ENCODE results near the gene GPR156. TPM values are rescaled to one million over a fixed set of nuclear protein-coding genes. Genes with fewer than 3 reads are reported as not detected.

Gene GPR156
- total and polyA plus RNA-seq, 12 donors, result 0.29 to 1.5 (median 0.59) TPM

DNA sequence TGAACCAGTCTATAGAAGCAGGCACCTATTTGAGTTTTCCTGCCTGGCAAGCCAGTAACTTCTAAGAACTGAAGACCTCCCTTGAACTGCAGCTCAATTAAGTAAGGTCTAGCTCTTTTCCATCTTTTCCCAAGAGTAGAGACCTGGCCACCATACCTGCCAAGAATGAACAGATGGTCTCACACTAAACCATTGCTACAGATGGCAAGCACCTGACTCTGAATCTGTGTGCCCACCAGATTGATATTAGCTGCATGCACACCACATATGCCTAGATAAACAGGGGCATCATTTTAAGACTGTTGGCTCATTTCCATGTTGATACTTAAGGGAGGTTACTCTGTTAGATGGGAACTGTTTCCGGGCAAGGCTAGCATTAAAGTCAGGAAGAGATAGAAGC, 156.0 kb downstream of the GPR156 start:
- Histone ChIP-seq H3K4me3 (no peak overlapping the region), H3K4me1 (replicated peaks in 1 of 2) (no peaks in the 10 kb centered on the region), H3K9me3 (replicated peaks in 1 of 3) (no peaks in the 10 kb centered on the region), H3K27me3 (no peaks in the 10 kb centered on the region), H3K27ac (no peak overlapping the region), H3K36me3 (replicated peaks in 1 of 2) (no peaks in the 10 kb centered on the region)
- TF ChIP-seq, protein P1, sequence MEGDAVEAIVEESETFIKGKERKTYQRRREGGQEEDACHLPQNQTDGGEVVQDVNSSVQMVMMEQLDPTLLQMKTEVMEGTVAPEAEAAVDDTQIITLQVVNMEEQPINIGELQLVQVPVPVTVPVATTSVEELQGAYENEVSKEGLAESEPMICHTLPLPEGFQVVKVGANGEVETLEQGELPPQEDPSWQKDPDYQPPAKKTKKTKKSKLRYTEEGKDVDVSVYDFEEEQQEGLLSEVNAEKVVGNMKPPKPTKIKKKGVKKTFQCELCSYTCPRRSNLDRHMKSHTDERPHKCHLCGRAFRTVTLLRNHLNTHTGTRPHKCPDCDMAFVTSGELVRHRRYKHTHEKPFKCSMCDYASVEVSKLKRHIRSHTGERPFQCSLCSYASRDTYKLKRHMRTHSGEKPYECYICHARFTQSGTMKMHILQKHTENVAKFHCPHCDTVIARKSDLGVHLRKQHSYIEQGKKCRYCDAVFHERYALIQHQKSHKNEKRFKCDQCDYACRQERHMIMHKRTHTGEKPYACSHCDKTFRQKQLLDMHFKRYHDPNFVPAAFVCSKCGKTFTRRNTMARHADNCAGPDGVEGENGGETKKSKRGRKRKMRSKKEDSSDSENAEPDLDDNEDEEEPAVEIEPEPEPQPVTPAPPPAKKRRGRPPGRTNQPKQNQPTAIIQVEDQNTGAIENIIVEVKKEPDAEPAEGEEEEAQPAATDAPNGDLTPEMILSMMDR (IDR thresholded peaks at IDR 0.05), result no peak
- no peak for TF ChIP-seq POLR2A (IDR thresholded peaks at IDR 0.05)
- WGBS, 4 donors, result 89 to 100% (median 93%) methylated on average over 1 of the region's 1 CpG
- intact Hi-C loops (cut with DNase I), result no loop called here
- DNase-seq, result no peak

DNA sequence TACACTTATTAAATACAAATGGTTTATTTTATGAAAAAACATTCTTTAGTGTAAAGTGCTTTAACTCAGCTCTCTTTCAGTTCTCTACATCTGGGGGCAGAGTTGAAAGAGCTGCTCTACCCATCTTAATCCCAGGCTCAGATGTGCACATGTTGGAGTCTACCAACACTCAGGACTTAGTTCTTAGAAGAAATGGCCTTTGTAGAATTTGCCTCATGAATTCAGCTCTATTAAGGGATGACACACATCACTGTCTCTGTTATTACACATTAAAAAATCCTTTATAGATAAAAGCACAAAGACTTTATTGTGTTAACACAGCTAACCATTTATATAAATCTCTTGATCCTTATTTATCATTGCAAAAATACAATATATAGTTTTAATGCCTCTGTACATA, 159.0 kb downstream of the GPR156 start:
- H3K9me3 ChIP-seq (replicated peaks in 1 of 3), result no peaks in the 10 kb centered on the region
- TF ChIP-seq, protein P1 (IDR thresholded peaks at IDR 0.05), result no peak
- TF ChIP-seq POLR2A (IDR thresholded peaks at IDR 0.05), result no peak
- DNase-seq, result no peak
- H3K36me3 ChIP-seq (replicated peaks in 1 of 2), result no peaks in the 10 kb centered on the region
- no peak overlapping the region for H3K27ac ChIP-seq
- intact Hi-C loops (cut with DNase I), result no loop called here
- no peaks in the 10 kb centered on the region for H3K4me1 ChIP-seq (replicated peaks in 1 of 2)
- no peak overlapping the region for H3K4me3 ChIP-seq
- no peaks in the 10 kb centered on the region for H3K27me3 ChIP-seq

DNA sequence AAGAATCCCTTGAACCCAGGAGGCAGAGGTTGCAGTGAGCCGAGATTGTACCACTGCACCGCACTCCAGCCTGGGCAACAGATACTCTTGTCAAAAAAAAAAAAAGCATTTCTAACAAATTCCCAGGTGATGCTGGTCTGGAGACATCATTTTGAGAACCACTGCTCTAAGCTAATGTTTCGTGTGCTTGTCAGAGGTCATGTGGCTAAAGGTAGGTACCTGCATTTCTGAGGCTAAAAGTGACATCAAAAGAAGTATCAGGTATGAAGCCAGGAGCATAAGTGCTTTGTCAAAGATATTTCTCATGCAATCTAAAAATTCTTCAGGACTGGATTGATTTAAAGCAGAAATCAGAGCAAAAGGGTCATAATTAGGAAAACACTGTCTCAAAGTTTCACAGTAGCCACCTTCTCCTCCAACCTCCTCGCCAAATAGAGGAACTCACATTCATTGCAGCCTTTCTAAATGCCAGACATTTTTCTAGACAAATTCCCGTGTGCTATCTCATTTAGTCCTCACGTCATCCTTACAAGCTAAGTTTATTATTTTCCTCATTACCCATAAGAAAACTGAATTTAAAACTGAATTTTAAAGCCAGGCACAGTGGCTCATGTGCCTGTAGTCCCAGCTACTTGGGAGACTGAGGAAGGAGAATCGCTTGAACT, 165.0 kb downstream of the GPR156 start:
- H3K4me1 ChIP-seq (replicated peaks in 1 of 2), result no peaks in the 10 kb centered on the region
- 93 to 98% (median 94%) methylated on average over 7 of the region's 7 CpGs for WGBS, 4 donors
- no peaks in the 10 kb centered on the region for H3K27me3 ChIP-seq
- TF ChIP-seq POLR2A (IDR thresholded peaks at IDR 0.05), result no peak
- TF ChIP-seq, protein P1 (IDR thresholded peaks at IDR 0.05), result no peak
- no peak for DNase-seq
- no peaks in the 10 kb centered on the region for H3K36me3 ChIP-seq (replicated peaks in 1 of 2)
- intact Hi-C loops (cut with DNase I), result no loop called here
- no peak overlapping the region for H3K27ac ChIP-seq
- no peak overlapping the region for H3K4me3 ChIP-seq
- H3K9me3 ChIP-seq (replicated peaks in 1 of 3), result no peaks in the 10 kb centered on the region

Small RNA genes lying within 50 kb of the gene (small RNA-seq; reads per million reads assigned to genes)
- 0 reads per million in 2 donors for gene RF00019
- gene RN7SL397P, result 0 to 0.12 reads per million in 2 donors

Other genes starting within 250 kb of the GPR156 start
- 10 to 100 TPM; 35.1 to 63.7 (median 45.8) TPM for gene GSK3B, start 190.8 kb downstream of the GPR156 start, total RNA-seq
- gene GSK3B, start 190.8 kb downstream of the GPR156 start, polyA plus RNA-seq, result 10 to 100 TPM in 2 of 3 donors, 1 to 10 TPM in 1; 10.0 to 38.7 (median 11.3) TPM
- gene LRRC58, start 64.1 kb upstream of the GPR156 start, total RNA-seq, result 10 to 100 TPM; 34.3 to 80.4 (median 49.3) TPM
- 10 to 100 TPM in 1 of 3 donors, 1 to 10 TPM in 2; 5.8 to 42.7 (median 5.9) TPM for gene LRRC58, start 64.1 kb upstream of the GPR156 start, polyA plus RNA-seq
- 100 to 1,000 TPM; 198 to 625 (median 350) TPM for gene FSTL1, start 165.8 kb upstream of the GPR156 start, total RNA-seq
- 100 to 1,000 TPM in 1 of 3 donors, 10 to 100 TPM in 2; 45.6 to 176 (median 64.2) TPM for gene FSTL1, start 165.8 kb upstream of the GPR156 start, polyA plus RNA-seq

All from adrenal gland (tissue), 12 donors.